Lower leg skin (tissue), 3 donors: ENCODE measurements around the gene BCAS4.

Experiments
- CTCF ChIP-seq, 3 donors: fragments of 450-650 bp; IDR thresholded peaks; one replicate each; pipeline ENCODE4 v1.5.1; 2016; ENCODE audit warnings: antibody characterized with exemption in 3 of 3, mild to moderate bottlenecking in 3 of 3, moderate library complexity in 2 of 3
- POLR2A ChIP-seq, 2 donors: fragments of 450-650 bp; IDR thresholded peaks; one replicate each; pipeline ENCODE4 v1.6.1; 2016 to 2017; ENCODE audit warnings: antibody characterized with exemption in 2 of 2, mild to moderate bottlenecking in 1 of 2, moderate library complexity in 1 of 2

GRCh38 chr20:50790651-50791277, 4.1 kb upstream of the BCAS4 start:
- TF ChIP-seq CTCF (IDR thresholded peaks at IDR 0.05) (no peak), POLR2A (IDR thresholded peaks at IDR 0.05) (no peak)
